Measurements from ENCODE around the gene CFAP100. TPM values are rescaled to one million over a fixed set of nuclear protein-coding genes. Genes with fewer than 3 reads are reported as not detected.

Gene CFAP100
- total RNA-seq, 2 experiments from 2014 or later = not detected

DNA sequence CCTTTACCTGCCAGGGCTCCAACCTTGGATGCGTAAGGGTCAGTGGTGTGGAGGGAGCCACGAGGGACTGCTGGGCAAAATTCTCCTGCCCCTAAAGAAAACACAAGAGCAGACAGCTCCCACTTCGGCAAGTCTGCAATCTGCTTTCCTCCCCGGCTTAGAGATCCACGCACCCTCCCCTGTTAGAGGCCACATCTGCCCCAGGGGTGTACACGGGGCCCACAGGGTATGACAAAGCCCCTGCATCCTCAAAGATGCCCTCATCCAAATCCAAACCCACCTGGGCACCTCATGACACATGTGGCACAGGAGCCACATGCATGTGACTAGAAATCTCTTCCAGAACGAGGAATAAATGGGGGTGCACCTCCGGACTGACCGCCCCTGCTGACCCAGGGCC lies 55.5 kb downstream of the CFAP100 start:
- Mint-ChIP-seq H3K4me3 (no peak overlapping the region), H3K27me3 (no peaks in the 10 kb centered on the region), H3K4me1 (ENCODE audit: low read depth) (no peaks in the 10 kb centered on the region), H3K36me3 (peaks cover 23% of the 10 kb centered on the region), H3K27ac (no peak overlapping the region), H3K9me3 (no peaks in the 10 kb centered on the region)
- intact Hi-C loops (cut with micrococcal nuclease) = no loop called here
- ChIA-PET CTCF (no interaction called here), POLR2A (no interaction called here)
- no peak for DNase-seq

DNA sequence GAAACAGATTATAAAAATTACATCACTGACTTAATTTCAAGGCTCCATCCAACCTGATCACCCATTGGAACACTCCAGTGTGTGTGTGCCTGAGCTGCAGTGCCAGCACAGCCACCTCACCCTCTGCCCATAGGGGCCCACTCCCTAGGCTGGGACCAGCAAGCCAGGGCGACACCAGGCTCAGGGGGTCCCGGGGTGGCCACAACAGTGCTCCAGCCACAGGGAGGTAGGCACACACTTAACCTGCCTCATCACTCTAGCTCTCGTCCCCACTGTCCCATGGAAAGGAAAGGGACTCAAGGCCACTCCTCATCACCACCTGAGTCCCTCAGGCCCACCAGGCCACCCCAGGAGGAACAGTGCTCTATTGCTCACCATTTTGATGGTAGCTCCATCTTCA lies 56.0 kb downstream of the CFAP100 start:
- no peak for DNase-seq
- intact Hi-C loops (cut with micrococcal nuclease) = no loop called here

DNA sequence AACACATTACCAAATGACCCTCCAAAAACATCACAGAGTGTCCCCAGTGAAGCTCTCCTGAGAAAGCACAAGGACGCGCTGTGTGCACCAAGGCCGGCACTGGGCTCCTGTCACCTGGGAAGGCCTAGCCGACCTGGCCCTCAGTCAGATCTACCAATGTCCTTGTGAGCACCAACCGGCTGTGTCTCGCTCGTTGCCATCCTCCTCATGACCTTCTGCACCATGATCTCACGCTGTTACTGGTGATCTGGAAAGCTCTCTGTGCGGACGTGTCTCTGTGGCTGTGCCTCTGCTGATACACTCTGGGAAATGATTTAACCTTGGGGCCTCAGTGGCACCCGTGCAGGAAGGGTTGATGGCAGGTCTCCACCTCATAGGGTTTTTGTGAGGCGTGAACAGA lies 56.8 kb downstream of the CFAP100 start:
- H3K4me1 Mint-ChIP-seq (ENCODE audit: low read depth) = no peaks in the 10 kb centered on the region
- no peak overlapping the region for H3K4me3 Mint-ChIP-seq
- no peak overlapping the region for H3K27ac Mint-ChIP-seq
- no peaks in the 10 kb centered on the region for H3K9me3 Mint-ChIP-seq
- H3K36me3 Mint-ChIP-seq = peaks cover 26% of the 10 kb centered on the region
- no peak for DNase-seq
- H3K27me3 Mint-ChIP-seq = no peaks in the 10 kb centered on the region
- CTCF ChIA-PET = interaction anchor here (0.7 kb wide), 1 partner anchor 96 kb away, joined by 3 read pairs; no protein-coding TSS in a partner anchor
- intact Hi-C loops (cut with micrococcal nuclease) = no loop called here
- POLR2A ChIA-PET = no interaction called here

More for the DNA sequence above, 56.0 kb downstream of the CFAP100 start:
- H3K27me3 Mint-ChIP-seq = no peaks in the 10 kb centered on the region
- no peaks in the 10 kb centered on the region for H3K9me3 Mint-ChIP-seq
- CTCF ChIA-PET = no interaction called here
- H3K4me1 Mint-ChIP-seq (ENCODE audit: low read depth) = no peaks in the 10 kb centered on the region
- peaks cover 26% of the 10 kb centered on the region for H3K36me3 Mint-ChIP-seq
- H3K27ac Mint-ChIP-seq = no peak overlapping the region
- no peak overlapping the region for H3K4me3 Mint-ChIP-seq
- POLR2A ChIA-PET = no interaction called here

DNA sequence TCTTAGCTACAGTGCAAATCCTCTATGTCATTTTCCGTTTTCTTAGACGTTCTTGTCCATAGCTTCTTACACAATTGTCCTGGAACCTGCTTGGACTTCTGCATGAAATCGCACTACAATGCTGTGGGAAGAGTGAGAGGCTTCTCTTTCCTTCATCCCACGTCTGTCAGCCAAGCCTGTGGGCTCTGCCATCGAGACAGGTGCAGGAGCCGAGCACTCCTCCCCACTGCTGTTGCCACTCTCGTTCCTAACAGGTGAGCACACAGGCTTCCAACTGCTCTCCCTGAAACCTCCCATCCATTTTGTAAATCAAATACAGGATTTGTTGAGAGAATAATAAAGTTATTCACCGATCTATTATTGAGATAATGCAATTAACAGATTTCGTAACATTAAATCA lies 57.5 kb downstream of the CFAP100 start:
- ChIA-PET POLR2A (no interaction called here), CTCF (no interaction called here)
- Mint-ChIP-seq H3K27me3 (no peaks in the 10 kb centered on the region), H3K36me3 (peaks cover 29% of the 10 kb centered on the region), H3K4me1 (ENCODE audit: low read depth) (no peaks in the 10 kb centered on the region), H3K9me3 (no peaks in the 10 kb centered on the region), H3K27ac (no peak overlapping the region), H3K4me3 (no peak overlapping the region)
- no peak for DNase-seq
- intact Hi-C loops (cut with micrococcal nuclease) = no loop called here

DNA sequence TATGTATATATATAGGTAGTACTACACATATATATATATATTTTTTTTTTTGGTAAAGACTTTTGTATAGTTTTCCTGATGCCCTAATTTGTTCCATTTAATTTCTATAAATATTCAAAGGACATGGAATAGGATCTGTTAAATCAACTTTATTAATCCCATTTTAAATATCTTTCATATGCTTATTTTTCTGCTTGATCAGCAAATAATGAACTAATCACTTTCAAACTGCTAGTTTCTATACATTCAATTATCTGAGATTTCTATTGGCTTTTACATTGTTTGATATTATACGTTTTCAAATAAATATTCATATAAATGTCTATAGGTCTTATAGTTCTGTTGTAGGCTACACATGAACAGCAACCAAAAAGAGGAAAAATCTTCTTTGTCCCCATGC lies 59.3 kb downstream of the CFAP100 start:
- intact Hi-C loops (cut with micrococcal nuclease) = no loop called here
- Mint-ChIP-seq H3K27ac (no peak overlapping the region), H3K4me3 (no peak overlapping the region), H3K36me3 (peaks cover 36% of the 10 kb centered on the region), H3K27me3 (no peaks in the 10 kb centered on the region), H3K4me1 (ENCODE audit: low read depth) (peaks cover 3% of the 10 kb centered on the region), H3K9me3 (no peaks in the 10 kb centered on the region)
- CTCF ChIA-PET = no interaction called here
- POLR2A ChIA-PET = no interaction called here
- no peak for DNase-seq

DNA sequence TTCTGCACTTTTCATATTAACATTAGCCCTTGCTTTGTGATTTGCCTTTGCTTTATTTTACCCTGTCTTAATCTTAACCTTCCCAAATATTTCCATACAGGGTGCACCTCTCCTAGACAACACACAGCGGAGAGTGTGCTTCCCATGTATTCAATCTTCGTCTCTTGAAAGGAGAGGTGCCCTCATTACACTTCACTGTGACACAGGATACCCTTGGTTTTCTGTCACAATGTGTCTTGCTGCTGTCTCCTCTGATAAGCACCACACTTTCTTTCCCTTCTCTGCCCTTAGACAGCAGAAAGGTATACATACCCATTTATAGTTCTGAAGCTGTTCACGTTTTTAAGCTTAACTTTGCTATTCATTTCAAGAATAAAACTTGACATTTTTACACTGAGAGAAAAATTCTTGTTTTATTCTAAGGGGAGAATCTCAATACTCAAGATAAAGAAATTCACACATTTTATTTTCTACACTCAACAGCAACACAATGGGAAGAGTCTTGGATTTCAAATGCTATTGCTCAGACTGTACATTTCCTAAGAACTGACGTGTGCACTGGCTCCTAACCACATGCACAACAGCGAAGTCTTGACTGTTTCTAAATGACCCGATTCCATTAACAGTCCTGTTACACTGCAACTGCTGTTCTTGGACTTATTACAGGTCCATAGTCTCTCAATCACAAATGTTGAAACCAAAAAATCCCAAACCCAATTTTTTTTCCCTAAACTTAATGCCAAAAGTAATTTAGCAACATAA lies 59.9 kb downstream of the CFAP100 start:
- no peak overlapping the region for H3K4me3 Mint-ChIP-seq
- intact Hi-C loops (cut with micrococcal nuclease) = no loop called here
- CTCF ChIA-PET = no interaction called here
- DNase-seq = no peak
- no peaks in the 10 kb centered on the region for H3K27me3 Mint-ChIP-seq
- H3K27ac Mint-ChIP-seq = no peak overlapping the region
- POLR2A ChIA-PET = no interaction called here
- no peaks in the 10 kb centered on the region for H3K9me3 Mint-ChIP-seq
- peaks cover 33% of the 10 kb centered on the region for H3K36me3 Mint-ChIP-seq
- peaks cover 3% of the 10 kb centered on the region for H3K4me1 Mint-ChIP-seq (ENCODE audit: low read depth)

DNA sequence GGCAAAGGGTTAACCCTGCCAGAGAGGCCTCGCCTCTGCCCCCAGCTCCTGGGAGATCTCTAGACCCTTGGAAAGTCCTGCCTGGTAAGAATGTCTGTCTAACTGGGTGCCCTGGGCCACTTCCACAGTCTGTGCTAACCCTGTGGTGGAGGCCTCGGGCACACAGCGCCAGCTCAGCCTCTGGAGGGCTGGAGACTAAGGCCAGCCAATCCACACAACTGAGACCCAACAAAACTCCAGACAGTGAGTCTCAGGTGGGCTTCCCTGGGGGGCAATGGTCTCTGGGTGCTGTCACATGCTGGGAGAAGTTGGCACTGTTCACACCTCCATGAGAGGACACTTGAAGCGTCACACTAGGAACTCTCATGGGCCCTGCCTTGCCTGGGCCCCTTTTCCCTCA lies 61.5 kb downstream of the CFAP100 start:
- POLR2A ChIA-PET = no interaction called here
- Mint-ChIP-seq H3K27me3 (no peaks in the 10 kb centered on the region), H3K4me1 (ENCODE audit: low read depth) (peaks cover 3% of the 10 kb centered on the region), H3K9me3 (no peaks in the 10 kb centered on the region), H3K4me3 (no peak overlapping the region), H3K36me3 (peaks cover 32% of the 10 kb centered on the region), H3K27ac (no peak overlapping the region)
- CTCF ChIA-PET = no interaction called here
- intact Hi-C loops (cut with micrococcal nuclease) = no loop called here
- DNase-seq = no peak

DNA sequence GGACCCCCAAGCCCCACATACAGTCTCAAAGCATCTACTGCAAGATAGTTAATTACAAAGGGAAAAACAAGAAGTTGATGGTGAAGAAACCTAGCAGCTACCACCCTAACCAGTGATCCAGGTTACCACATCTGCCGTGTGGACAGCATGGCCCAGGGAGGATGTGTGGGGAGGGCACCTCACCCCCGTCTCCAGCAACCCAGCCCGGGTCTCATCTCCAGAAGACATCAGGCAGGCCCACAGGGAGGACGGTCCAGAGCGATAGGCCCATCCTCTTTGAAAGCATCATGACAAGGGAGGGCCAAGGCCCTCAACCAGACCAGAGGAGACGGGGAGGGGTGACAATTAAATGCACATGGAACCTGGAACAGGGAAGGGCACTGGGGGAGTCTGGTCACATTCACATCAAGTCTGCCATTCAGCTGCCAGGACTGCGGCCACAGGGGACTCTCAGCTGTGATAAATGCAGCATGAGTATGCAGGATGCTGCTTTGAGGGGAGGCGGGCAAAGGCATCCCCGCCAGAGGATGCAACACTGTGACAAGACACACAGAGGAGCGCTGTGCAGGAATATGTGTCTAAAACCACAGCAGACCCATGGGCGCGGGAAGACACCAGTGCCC lies 62.2 kb downstream of the CFAP100 start:
- no peak for DNase-seq
- ChIA-PET CTCF (no interaction called here), POLR2A (no interaction called here)
- Mint-ChIP-seq H3K27me3 (no peaks in the 10 kb centered on the region), H3K9me3 (no peaks in the 10 kb centered on the region), H3K4me1 (ENCODE audit: low read depth) (peaks cover 3% of the 10 kb centered on the region), H3K27ac (no peak overlapping the region), H3K4me3 (no peak overlapping the region), H3K36me3 (peaks cover 32% of the 10 kb centered on the region)
- intact Hi-C loops (cut with micrococcal nuclease) = no loop called here

DNA sequence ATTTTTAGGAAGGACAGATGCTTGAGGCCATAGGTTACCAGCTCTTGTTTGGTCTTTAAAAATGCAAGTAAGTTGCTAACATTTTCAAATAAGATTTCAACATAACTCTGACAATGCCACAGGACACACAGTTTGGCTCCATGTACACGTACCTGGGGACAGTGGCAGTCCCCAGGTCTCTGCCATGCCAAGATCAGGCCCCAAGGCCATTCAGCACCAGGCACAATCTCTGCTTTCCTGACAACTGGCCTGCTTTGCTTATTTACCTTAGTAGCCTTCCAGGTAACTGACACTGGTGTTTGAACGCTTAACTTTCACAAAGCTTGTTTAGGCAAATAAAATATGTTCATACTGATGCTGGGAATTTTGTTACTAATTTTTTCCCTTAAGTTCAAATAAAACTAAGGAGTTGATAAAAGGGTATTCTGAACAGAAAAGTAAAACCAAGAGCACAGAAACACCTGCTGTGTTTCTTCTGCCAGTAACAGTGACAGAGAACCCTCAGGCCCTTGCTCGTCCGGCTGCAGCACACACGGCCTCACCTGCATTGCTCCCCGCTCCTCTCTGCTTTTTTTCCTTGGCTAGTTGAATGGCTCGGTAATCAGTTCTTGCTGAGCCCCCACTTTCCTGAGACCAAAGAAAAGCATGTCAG lies 64.5 kb downstream of the CFAP100 start:
- H3K27me3 Mint-ChIP-seq = no peaks in the 10 kb centered on the region
- H3K36me3 Mint-ChIP-seq = peaks cover 38% of the 10 kb centered on the region
- no peaks in the 10 kb centered on the region for H3K9me3 Mint-ChIP-seq

DNA sequence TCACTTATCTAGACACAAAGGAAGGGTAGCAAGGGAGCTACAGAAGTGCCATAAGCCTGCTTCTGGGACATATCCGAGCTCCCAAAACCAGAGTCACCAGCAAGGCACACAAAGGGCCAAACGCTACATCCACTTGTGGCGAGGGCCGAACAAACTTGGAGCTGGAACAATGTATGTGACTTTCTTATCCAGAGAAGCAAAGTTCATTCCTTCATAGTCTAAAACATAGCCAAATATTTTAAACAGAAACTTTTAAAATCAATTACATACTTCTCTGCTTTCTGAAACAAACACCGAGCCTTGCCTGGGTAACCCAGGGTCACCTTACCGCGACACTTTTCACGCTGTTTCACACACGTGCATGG lies 65.0 kb downstream of the CFAP100 start:
- H3K27me3 Mint-ChIP-seq = no peaks in the 10 kb centered on the region
- H3K36me3 Mint-ChIP-seq = peaks cover 43% of the 10 kb centered on the region
- DNase-seq = no peak
- H3K4me3 Mint-ChIP-seq = no peak overlapping the region
- ChIA-PET CTCF (no interaction called here), POLR2A (no interaction called here)
- intact Hi-C loops (cut with micrococcal nuclease) = no loop called here
- H3K4me1 Mint-ChIP-seq (ENCODE audit: low read depth) = peaks cover 3% of the 10 kb centered on the region
- H3K9me3 Mint-ChIP-seq = no peaks in the 10 kb centered on the region
- no peak overlapping the region for H3K27ac Mint-ChIP-seq

More for the DNA sequence above, 64.5 kb downstream of the CFAP100 start:
- POLR2A ChIA-PET = no interaction called here
- Mint-ChIP-seq H3K4me1 (ENCODE audit: low read depth) (peaks cover 3% of the 10 kb centered on the region), H3K4me3 (no peak overlapping the region), H3K27ac (no peak overlapping the region)
- no peak for DNase-seq
- intact Hi-C loops (cut with micrococcal nuclease) = no loop called here
- CTCF ChIA-PET = no interaction called here

DNA sequence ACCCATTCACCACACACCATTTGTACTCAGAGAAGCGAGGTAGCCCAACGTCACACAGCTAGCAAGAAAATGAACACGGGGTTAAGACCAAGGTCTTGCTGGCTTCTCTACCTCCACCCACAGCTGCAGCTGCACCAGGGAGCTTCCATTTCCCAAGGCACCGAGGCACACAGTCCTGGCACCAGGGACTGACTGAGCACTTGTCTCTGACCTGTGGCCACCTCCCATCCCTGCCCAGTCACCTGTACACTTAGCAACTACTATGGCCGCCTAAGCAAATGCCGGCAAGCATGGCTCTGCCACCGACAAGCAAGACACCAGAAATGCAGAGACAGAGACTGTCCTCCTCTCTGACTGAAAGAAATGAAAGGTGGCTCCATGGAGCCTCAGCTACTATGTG lies 65.7 kb downstream of the CFAP100 start:
- H3K36me3 Mint-ChIP-seq = peaks cover 44% of the 10 kb centered on the region

DNA sequence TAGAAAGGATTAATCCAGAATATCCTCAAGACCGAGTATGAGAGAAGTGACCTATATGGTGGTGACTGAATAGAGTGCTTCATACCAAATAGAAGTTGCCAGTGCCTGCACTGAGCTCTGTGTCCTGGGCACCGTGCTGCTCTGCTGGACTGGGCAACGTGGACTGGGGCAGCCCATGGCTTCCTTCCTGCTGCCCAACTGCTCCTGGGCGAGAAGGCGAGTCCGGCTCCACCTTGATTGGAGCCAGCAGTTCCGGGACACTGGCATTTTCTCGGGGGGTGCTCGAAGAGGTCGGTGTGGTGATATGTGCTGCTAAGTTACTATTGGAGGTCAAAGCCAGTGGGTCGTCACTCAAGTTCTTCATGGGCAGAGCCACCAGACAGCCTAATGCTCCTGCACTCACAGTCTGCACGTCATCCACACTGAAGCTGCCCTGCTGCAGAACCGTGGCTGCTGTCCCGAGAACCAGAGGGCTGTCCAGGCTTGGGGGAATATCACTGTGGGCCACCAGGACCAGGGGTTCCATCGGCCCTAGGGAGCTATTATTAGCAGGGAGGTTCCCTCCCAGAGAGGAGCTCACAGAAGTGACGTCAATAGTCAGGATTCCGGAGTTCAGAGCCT lies 66.9 kb downstream of the CFAP100 start:
- no peak for DNase-seq
- Mint-ChIP-seq H3K27me3 (no peaks in the 10 kb centered on the region), H3K9me3 (no peaks in the 10 kb centered on the region), H3K4me1 (ENCODE audit: low read depth) (peaks cover 7% of the 10 kb centered on the region), H3K27ac (no peak overlapping the region), H3K4me3 (no peak overlapping the region), H3K36me3 (peaks cover 54% of the 10 kb centered on the region)
- POLR2A ChIA-PET = no interaction called here
- intact Hi-C loops (cut with micrococcal nuclease) = no loop called here
- CTCF ChIA-PET = no interaction called here

More for the DNA sequence above, 65.7 kb downstream of the CFAP100 start:
- ChIA-PET POLR2A (no interaction called here), CTCF (no interaction called here)
- H3K9me3 Mint-ChIP-seq = no peaks in the 10 kb centered on the region
- no peaks in the 10 kb centered on the region for H3K27me3 Mint-ChIP-seq
- DNase-seq = no peak
- no peak overlapping the region for H3K27ac Mint-ChIP-seq
- H3K4me1 Mint-ChIP-seq (ENCODE audit: low read depth) = peaks cover 3% of the 10 kb centered on the region
- intact Hi-C loops (cut with micrococcal nuclease) = no loop called here
- no peak overlapping the region for H3K4me3 Mint-ChIP-seq

Measured in activated CD4-positive, alpha-beta memory T cell treated with anti-CD3 and anti-CD28 coated beads for 36 hours (primary cell).